ENCODE measurements around the gene PEDS1.
"Not testable (repeated sequence)": the region's sequence is repeated elsewhere in the genome, so short reads cannot be mapped to it uniquely, and the experiment has no call there.

Gene PEDS1

GRCh38 chr20:50116368-50116999 lies 37.0 kb downstream of the PEDS1 start:
- Mint-ChIP-seq H3K9me3 (no peaks in the 10 kb centered on the region), H3K36me3 (peaks cover 4% of the 10 kb centered on the region), H3K27me3 (no peaks in the 10 kb centered on the region), H3K27ac (peak overlapping the region; percentile 96), H3K4me3 (peak overlapping the region; percentile 96), H3K4me1 (peaks cover 51% of the 10 kb centered on the region)

- Mint-ChIP-seq H3K9me3 (no peaks in the 10 kb centered on the region), H3K36me3 (peaks cover 4% of the 10 kb centered on the region), H3K27me3 (no peaks in the 10 kb centered on the region), H3K4me3 (peak overlapping the region; percentile 96), H3K4me1 (peaks cover 53% of the 10 kb centered on the region), H3K27ac (peak overlapping the region; percentile 96)
Measured at GRCh38 chr20:50115591-50116367, 37.7 kb downstream of the PEDS1 start.

DNA sequence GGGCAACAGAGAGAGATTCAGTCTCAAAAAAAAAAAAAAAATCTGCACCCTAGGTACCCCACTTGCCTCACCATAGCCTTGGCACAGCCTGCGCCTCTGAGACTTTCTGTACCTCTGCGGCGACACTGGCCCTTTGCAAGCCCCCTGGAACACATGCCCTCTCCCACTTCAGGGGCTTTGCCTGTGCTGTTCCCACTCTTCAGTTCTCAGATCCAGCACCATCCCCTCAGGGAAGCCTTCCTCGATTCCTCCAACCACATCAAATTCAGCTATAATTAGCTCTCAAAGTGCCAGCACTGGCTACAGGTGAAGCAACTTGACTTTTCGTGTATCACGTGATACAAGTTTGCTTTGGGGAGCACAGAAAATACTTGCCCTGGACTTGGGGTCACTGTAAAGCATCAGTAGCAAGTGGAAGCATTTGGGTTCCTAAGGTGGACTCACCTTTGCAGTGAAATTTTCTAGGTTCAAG lies 38.4 kb downstream of the PEDS1 start:
- peaks cover 4% of the 10 kb centered on the region for H3K36me3 Mint-ChIP-seq

DNA sequence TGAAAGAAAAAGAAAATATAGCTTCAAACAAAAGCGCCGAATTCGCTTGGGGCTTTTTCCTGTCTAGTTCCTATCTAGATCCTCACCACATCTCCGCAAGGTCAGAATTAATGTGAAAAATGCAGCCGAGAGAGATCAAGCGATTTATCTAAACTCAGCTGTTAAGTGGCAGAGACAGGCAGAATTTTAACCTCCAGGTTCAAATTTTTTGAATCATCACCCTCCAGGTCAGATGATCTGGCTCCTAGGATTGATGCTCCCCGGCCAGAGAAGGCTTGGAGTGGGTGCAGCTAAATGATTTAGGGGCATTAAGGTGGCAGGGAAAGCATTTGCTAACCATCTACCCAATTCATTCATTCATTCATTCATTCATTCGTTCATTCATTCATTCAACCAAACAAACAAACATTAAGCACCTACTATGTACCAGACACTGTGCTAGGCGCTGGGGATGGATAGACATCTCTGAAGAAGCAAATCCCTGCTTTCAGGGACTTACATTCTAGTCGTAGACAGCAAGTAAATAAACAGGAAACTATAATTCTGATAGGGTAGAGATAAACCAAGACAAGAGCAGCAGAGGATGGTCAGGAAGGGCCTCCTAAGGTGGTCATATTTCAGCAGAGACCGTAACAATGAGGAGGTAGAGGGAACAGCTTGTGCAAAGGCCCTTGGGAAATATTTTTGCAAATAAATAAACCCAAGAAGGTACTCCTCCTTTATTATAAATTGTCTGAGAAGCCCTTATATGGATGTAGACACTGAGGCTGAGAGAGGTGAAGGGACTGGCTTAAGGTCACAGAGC lies 39.9 kb downstream of the PEDS1 start:
- H3K27me3 Mint-ChIP-seq: no peaks in the 10 kb centered on the region
- peak overlapping the region; percentile 94 for H3K27ac Mint-ChIP-seq
- H3K9me3 Mint-ChIP-seq: no peaks in the 10 kb centered on the region
- peaks cover 4% of the 10 kb centered on the region for H3K36me3 Mint-ChIP-seq
- peaks cover 73% of the 10 kb centered on the region for H3K4me1 Mint-ChIP-seq
- H3K4me3 Mint-ChIP-seq: peak overlapping the region; percentile 96

More for the DNA sequence above, 38.4 kb downstream of the PEDS1 start:
- no peaks in the 10 kb centered on the region for H3K27me3 Mint-ChIP-seq
- H3K27ac Mint-ChIP-seq: peak overlapping the region; percentile 60
- H3K4me3 Mint-ChIP-seq: peak overlapping the region; percentile 96
- H3K4me1 Mint-ChIP-seq: peaks cover 60% of the 10 kb centered on the region
- H3K9me3 Mint-ChIP-seq: no peaks in the 10 kb centered on the region

GRCh38 chr20:50112512-50113419 lies 40.8 kb downstream of the PEDS1 start, which contains the start of gene UBE2V1:
Gene UBE2V1, minus strand, starts transcription at chr20:50113150. Its CDS starts 22 bp downstream, at chr20:50113128.
- Mint-ChIP-seq H3K27me3 (no peaks in the 10 kb centered on the region), H3K9me3 (no peaks in the 10 kb centered on the region), H3K36me3 (peaks cover 9% of the 10 kb centered on the region), H3K4me3 (peak within 1 kb of the TSS; percentile 96), H3K27ac (peak within 1 kb of the TSS; percentile 94), H3K4me1 (peaks cover 81% of the 10 kb centered on the region)

- no peaks in the 10 kb centered on the region for H3K27me3 Mint-ChIP-seq
- H3K27ac Mint-ChIP-seq: peak overlapping the region; percentile 92
- peaks cover 9% of the 10 kb centered on the region for H3K36me3 Mint-ChIP-seq
- peak overlapping the region; percentile 96 for H3K4me3 Mint-ChIP-seq
- no peaks in the 10 kb centered on the region for H3K9me3 Mint-ChIP-seq
- peaks cover 88% of the 10 kb centered on the region for H3K4me1 Mint-ChIP-seq
Measured at GRCh38 chr20:50111829-50112495, 41.6 kb downstream of the PEDS1 start.

- peak overlapping the region; percentile 92 for H3K27ac Mint-ChIP-seq
- H3K4me3 Mint-ChIP-seq: peak overlapping the region; percentile 96
- H3K4me1 Mint-ChIP-seq: peaks cover 90% of the 10 kb centered on the region
- H3K9me3 Mint-ChIP-seq: no peaks in the 10 kb centered on the region
- peaks cover 11% of the 10 kb centered on the region for H3K36me3 Mint-ChIP-seq
- H3K27me3 Mint-ChIP-seq: no peaks in the 10 kb centered on the region
Measured at GRCh38 chr20:50111120-50111828, 42.2 kb downstream of the PEDS1 start.

DNA sequence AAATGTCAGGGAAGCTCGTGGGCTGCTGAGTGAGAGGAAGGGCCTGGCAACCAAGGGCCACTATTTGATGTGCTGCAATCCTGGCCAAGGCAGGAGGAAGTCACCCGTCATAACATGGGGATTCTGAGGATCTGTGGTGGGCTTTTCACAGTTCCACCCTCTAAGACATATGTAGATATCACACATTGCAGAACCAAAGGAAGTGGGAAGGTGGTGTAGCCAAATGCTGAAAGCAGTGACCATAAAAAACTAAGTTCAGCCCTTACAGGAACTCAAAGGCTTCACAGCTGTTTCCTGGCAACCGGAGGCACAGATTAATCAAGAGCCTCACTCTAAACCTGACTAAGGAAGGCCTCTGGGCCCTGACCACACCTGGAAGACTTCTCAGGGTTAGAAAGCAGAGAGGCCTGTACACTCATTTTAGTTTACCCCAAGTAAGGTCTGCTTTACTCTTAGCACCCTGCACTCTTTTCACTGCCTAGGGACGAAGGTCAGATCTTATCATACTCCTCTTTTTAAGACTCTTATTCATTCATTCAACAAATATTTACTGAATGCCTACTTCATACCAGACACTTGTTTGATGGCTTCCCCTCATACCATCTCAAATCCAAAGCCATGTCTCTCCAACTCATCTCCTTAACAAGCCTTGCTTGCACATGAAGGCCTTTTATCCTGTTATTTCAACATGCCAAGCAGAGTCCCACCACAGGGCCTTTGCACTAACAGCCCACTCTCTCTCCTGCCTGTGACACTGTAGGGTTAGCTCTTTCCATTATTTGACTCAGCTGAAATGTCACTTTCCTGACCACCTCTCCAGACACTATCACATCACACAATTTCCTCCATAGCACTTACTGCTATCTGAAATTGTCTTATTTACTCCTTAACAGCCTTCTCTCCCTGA lies 43.1 kb downstream of the PEDS1 start:
- Mint-ChIP-seq H3K4me3 (peak overlapping the region; percentile 96), H3K27me3 (no peaks in the 10 kb centered on the region), H3K27ac (peak overlapping the region; percentile 92), H3K36me3 (peaks cover 11% of the 10 kb centered on the region), H3K4me1 (peaks cover 87% of the 10 kb centered on the region), H3K9me3 (no peaks in the 10 kb centered on the region)

- Mint-ChIP-seq H3K9me3 (no peaks in the 10 kb centered on the region), H3K27me3 (no peaks in the 10 kb centered on the region), H3K4me3 (peak overlapping the region; percentile 60), H3K27ac (peak overlapping the region; percentile 8), H3K4me1 (peaks cover 76% of the 10 kb centered on the region), H3K36me3 (peaks cover 11% of the 10 kb centered on the region)
Measured at GRCh38 chr20:50108556-50109235, 44.8 kb downstream of the PEDS1 start.

DNA sequence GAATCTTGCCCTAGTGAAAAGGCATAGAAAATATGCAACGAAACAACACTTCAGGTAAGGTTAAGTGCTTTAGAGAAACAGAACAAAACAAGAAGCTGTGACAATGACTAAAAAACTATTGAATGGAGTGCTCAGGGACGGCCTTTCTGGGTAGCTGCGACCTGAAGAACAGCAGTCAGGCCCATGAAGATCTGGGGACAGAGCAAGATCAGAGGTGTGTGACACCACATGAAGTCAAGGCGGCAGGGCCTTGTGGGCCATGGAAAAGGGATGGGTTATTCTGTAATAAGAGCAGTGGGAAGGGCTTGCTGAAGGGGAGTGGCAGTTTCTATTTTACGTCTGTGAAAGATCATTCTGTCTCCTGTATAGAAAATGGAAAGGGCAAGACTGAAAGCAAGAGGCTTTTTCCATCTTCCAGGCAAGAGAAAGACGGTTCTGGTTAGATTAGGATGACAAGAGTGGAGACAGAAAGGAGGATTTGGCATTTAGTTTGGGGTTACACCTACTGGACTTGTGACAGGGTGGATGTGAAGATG lies 45.7 kb downstream of the PEDS1 start:
- Mint-ChIP-seq H3K36me3 (peaks cover 12% of the 10 kb centered on the region), H3K4me3 (peak overlapping the region; percentile 66), H3K4me1 (peaks cover 77% of the 10 kb centered on the region), H3K9me3 (no peaks in the 10 kb centered on the region), H3K27ac (peak overlapping the region; percentile 68), H3K27me3 (no peaks in the 10 kb centered on the region)

- Mint-ChIP-seq H3K4me1 (peaks cover 79% of the 10 kb centered on the region), H3K27me3 (no peaks in the 10 kb centered on the region)
Measured at GRCh38 chr20:50107086-50107660, 46.4 kb downstream of the PEDS1 start.

GRCh38 chr20:50106669-50107068 lies 46.9 kb downstream of the PEDS1 start:
- not testable (repeated sequence) for H3K27ac Mint-ChIP-seq, H3K27me3 Mint-ChIP-seq, H3K9me3 Mint-ChIP-seq, H3K36me3 Mint-ChIP-seq, H3K4me3 Mint-ChIP-seq
- peaks cover 78% of the 10 kb centered on the region for H3K4me1 Mint-ChIP-seq

More at GRCh38 chr20:50107086-50107660, 46.4 kb downstream of the PEDS1 start:
- Mint-ChIP-seq H3K27ac (no peak overlapping the region), H3K4me3 (no peak overlapping the region), H3K9me3 (no peaks in the 10 kb centered on the region), H3K36me3 (peaks cover 10% of the 10 kb centered on the region)

Measured in activated naive CD4-positive, alpha-beta T cell treated with anti-CD3 and anti-CD28 coated beads, Interleukin-2, amount 50 U/mL, for 24 hours (primary cell).